GM19455 (cell line): ENCODE data around the gene NLGN2.

Experiments
- ATAC-seq: cut with Tn5 transposase; IDR thresholded peaks from one replicate; pipeline ENCODE4 v1.9.1; 2021; ENCODE audit not compliant: unreplicated experiment

Gene NLGN2

GRCh38 chr17:7463372-7463846 is 55.8 kb downstream of the NLGN2 start:
- no peak for ATAC-seq

GRCh38 chr17:7464081-7464480 is 56.4 kb downstream of the NLGN2 start:
- ATAC-seq = no peak

GRCh38 chr17:7465597-7466275 is 58.1 kb downstream of the NLGN2 start:
- ATAC-seq = no peak

- no peak for ATAC-seq
These were observed 58.6 kb downstream of the NLGN2 start for GRCh38 chr17:7466318-7466638.

- ATAC-seq = no peak
These were observed 59.1 kb downstream of the NLGN2 start for GRCh38 chr17:7466639-7467341.

- ATAC-seq = no peak
These were observed 59.9 kb downstream of the NLGN2 start for GRCh38 chr17:7467498-7467897.

GRCh38 chr17:7468290-7468689 is 60.6 kb downstream of the NLGN2 start:
- no peak for ATAC-seq

- no peak for ATAC-seq
These were observed 61.3 kb downstream of the NLGN2 start for GRCh38 chr17:7468804-7469389.
